GM18868 (cell line): ENCODE results near the gene TCTN2.

ENCODE experiments used
- ATAC-seq: cut with Tn5 transposase; IDR thresholded peaks from one replicate; pipeline ENCODE4 v1.9.1; 2021; ENCODE audit warnings: mild to moderate bottlenecking, moderate library complexity; ENCODE audit not compliant: unreplicated experiment

The TCTN2 gene

GRCh38 chr12:123733229-123733628 is 62.3 kb downstream of the TCTN2 start:
- ATAC-seq = no peak

DNA sequence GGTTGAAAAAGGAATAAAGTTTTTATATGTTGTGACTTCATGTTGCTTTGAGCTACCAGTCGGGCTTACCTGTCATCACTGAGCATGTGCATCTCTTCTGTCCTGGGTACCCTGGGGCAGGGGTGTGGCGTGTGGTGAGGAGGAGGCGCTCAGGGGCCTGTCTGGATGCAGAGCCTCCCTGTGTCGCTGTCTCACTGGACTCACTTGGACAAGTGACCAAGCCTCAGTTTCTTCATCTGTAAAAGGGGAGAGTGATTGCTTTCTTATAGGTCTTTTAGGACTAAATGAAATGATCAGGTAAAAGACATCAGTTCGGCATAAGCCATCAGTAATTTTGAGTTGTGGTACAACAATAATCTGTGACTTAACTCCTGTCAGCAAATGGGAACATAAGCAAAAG is 63.4 kb downstream of the TCTN2 start:
- ATAC-seq = no peak

DNA sequence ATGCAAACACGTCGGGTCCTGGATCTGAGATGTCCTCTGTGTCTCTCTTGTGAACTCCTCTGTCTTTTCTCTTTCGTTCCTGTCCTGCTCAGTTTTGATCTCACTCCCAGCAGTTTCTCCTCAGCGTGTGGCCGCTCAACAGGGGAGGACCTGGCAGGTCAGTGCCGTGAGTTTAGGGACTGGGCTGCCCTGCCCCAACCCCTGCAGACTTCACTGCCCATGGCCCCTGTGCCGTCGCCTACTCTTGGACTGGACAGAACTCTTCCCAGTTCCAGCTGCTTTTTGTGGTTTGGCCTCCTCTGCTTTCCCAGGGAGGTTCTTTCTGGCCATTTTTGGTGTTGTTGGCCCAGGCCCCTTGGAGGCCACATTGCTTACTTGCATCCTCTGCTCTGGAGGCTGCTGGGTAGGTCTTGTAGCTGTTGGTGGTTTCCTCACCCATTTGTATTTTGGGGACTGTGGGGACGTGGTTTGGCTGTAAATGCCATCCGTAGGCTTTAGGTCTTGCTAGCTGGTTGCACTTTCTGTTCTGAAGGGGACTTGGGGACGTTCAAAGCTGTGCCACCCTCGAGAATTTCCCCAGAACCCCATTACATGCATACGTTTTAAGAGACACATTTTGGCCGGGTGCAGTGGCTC is 71.1 kb downstream of the TCTN2 start:
- no peak for ATAC-seq

GRCh38 chr12:123743002-123743401 is 72.1 kb downstream of the TCTN2 start:
- no peak for ATAC-seq

DNA sequence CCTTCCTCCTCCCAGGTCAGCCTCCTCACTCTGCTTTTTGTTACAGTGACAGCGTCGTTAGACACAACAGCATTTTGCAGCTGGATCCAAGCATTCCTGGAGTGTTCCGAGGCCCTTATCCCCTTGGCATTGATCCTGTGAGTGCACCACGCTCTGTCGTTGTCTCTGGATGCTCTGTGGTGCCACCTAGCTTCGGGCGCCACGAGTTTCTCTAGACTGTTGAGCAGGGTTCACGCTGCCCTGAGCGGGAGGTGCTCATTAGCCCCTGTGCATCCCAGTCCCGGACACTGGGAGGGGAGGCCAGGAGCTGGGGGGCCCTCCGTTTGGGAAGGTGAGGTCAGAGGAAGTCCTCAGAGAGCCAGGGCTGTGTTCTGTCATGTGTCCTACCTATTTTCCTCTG is 73.9 kb downstream of the TCTN2 start:
- ATAC-seq = no peak

DNA sequence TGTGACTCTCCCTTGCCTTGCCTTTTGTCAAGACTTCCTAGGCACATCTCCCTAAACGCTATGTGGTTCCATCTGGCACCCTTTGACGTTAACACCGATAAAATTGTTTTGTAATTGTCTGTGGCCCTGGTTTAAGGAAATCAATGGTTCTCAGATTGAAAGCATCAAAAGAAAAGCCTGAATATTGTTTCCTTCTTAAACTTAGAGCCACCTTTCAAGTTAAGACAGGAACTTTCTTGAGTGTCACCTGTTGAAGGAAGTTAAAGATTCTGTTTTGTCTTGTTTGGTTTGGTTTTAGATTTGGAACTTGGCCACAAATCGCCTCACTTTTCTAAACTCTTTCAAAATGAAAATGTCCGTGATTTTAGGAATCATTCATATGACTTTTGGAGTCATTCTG is 76.4 kb downstream of the TCTN2 start:
- ATAC-seq = no peak

- no peak for ATAC-seq
Observed at GRCh38 chr12:123748161-123748560, 77.2 kb downstream of the TCTN2 start.

GRCh38 chr12:123748661-123749060 is 77.7 kb downstream of the TCTN2 start:
- ATAC-seq = no peak

GRCh38 chr12:123749355-123749754 is 78.4 kb downstream of the TCTN2 start:
- no peak for ATAC-seq

DNA sequence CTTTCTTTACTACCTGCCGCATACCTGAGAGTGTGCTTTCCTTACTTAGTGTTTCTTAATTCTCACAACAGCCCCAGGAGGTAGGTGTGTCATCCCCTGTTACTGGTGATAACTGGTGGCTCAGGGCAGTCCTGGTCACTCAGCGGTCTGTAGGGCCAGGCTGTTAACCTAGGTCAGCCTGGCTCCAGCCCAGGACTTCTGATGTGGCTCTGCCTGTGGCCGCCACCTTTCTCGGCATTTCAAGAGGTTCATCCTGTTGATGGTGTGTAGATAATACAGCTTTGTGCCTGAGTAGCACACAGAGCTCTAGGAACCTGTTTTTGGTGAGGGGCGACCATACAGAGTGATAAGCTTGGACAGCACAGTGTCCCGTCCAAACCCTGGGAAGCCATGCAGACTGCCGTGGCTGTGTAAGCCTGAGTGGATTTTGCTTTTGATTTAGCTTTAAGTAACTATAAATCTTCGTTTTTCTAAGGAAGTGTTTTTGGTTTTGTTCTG is 79.3 kb downstream of the TCTN2 start:
- no peak for ATAC-seq

DNA sequence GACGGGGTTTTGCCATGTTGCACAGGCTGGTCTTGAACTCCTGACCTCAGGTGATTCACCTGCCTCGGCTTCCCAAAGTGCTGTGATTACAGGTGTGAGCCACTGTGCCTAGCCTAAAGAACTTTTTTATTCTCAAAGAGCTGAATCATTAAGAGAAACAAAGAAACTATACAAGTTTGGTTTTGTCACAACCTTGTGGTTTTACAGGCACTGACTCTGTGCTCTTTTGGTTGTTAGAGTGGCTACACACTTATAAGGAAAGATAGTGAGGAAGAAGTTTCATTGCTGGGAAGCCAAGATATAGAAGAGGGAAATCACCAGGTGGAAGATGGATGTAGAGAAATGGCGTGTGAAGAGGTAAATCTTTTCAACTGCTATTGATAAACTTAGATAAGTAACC is 81.1 kb downstream of the TCTN2 start:
- ATAC-seq = no peak

DNA sequence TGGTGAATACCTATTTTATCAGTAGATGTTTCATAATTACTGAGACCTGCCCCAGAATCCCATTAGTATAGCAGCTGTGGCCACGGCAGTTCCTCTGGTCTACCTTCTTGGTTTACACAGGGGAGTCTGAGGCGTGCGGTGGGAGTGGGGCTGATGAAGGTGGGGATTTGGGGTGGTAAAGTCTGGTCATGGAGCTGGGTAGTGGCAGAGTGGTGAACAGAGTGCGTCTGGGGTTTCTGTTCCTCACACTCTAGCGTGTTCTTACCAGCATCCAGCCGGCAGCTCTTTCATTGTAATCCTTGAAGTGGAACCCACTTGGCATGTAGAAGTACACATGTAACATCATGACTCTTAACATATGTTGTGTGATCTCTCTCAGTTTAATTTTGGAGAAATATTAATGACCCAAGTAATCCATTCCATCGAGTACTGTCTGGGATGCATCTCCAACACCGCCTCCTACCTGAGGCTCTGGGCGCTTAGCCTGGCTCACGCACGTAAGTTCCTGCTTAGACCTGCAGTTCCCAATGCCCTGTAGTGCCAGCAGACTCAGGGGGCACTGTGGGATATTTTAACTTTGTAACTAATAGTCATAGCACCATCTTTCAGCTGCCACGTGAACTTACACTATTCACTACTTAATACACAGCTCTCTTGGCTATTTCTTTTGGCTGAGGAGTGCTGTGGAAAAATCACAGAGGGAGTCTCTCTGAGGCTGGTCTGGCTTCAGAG is 83.3 kb downstream of the TCTN2 start:
- no peak for ATAC-seq

DNA sequence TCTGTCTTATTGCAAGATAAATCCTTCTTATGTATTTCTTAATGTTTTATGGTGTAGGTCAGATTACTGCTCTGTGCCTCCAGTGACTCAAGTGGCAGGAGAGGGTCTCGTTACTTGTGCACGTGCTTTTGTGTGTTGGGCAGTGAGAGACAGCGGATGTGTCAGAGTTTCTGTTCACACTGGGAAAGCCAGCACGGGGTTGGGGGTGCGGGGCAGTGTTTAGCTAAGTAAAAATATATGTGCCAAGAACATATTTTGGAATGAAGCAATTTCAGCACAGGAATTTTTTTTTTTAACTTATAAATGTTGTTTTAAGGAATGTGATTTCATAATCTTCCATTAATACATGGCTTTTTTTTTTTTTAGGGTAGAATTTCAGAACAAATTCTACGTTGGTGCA is 86.6 kb downstream of the TCTN2 start:
- no peak for ATAC-seq
